ENCODE measurements around the gene F12. TPM values are rescaled to one million over a fixed set of nuclear protein-coding genes. Genes with fewer than 3 reads are reported as not detected.

Gene F12
- total RNA-seq, 4 donors from 2014 or later = 0.51 to 2.0 (median 0.98) TPM; not detected in 1

DNA sequence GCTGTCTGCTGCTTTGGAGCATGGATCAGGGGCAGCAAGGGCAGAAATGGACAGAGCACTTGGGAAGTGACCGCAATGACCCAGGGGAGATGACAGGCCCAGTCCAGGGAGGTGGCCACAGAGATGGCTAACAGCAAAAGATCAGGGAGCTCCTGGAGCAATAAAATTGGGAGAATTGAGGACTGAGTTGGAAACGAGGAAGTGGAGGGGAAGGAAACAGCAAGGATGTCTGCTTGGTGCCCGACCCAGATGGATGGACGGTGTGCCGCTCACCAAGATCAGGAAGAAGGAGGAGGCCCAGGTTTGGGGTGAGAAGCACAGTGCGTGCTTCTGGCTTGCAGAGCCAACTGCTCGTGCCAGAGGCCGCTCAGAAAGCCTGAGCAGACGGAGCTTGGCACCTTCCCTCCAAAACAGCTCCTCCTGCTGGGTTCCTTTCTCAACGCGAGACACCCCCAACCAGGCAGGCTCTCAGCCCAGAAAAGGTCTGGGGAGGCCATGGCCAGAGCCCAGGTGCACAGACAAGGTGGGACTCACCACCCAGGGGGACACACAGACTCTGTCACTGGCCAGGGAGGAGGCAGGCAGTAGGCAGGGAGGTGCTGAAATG lies 26.8 kb downstream of the F12 start:
- TF ChIP-seq, protein P1, sequence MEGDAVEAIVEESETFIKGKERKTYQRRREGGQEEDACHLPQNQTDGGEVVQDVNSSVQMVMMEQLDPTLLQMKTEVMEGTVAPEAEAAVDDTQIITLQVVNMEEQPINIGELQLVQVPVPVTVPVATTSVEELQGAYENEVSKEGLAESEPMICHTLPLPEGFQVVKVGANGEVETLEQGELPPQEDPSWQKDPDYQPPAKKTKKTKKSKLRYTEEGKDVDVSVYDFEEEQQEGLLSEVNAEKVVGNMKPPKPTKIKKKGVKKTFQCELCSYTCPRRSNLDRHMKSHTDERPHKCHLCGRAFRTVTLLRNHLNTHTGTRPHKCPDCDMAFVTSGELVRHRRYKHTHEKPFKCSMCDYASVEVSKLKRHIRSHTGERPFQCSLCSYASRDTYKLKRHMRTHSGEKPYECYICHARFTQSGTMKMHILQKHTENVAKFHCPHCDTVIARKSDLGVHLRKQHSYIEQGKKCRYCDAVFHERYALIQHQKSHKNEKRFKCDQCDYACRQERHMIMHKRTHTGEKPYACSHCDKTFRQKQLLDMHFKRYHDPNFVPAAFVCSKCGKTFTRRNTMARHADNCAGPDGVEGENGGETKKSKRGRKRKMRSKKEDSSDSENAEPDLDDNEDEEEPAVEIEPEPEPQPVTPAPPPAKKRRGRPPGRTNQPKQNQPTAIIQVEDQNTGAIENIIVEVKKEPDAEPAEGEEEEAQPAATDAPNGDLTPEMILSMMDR (IDR thresholded peaks at IDR 0.05; ENCODE audit: low read depth) = no peak

DNA sequence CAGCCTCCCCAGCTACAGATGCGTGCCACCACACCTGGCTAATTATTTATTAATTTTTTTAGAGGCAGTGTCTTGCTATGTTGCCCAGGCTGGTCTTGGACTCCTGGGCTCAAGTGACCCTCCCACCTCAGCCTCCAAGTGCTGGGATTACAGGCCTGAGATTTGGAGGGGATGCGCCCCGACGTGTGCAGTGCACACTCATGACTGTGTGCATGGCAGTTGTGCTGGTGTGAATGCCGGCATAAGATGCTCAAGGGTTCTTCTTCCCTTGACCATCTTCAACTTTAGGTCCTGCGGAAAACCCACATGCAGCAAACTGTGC lies 28.6 kb downstream of the F12 start:
- TF ChIP-seq, protein P1 (IDR thresholded peaks at IDR 0.05; ENCODE audit: low read depth) = no peak

DNA sequence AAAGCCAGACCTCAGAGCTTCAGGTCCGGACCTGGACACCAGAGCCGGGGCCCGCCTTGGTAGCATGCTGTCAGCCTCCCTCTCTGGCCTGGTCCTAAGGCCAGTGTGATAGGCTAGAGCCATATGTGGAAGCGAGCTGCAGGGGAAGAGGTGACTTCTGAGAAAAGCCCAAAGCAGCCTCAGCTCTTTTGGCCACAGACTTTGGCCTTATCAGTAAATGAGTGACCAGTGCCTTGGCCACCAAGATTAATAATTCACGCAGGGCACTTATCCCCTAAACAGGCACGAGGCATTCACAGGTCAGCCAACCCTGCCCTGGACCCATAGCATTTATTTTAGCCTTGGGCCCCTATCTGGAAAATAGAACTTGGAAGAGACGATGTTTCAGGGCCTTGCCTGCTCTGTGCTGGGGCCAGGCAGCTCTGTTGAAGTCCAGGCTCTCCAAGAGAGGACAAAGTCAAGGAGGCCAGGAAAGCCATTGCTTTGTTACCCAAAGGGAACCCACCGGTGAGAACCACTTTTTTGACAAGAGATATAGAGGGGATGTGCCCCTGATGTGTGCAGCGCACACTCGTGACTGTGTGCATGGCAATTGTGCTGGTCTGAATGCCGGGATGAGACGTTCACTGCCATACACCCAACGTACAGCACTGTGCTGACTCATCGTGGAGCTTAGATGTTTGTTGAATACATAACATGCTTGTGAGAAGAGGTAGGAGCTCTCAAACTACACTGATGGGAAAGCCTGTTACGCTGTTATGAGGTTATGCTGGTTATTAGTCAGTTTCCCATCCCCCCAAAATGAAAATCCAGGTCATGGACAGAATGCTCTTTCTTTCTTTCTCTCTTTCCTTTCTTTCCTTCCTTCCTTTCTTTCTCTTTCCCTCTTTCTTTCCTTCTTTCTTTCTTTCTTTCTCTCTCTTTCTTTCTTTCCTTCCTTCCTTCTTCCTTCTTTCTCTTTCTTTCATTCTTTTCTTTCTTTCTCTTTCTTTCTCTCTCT lies 30.2 kb downstream of the F12 start:
- TF ChIP-seq, protein P1 (IDR thresholded peaks at IDR 0.05; ENCODE audit: low read depth) = no peak

DNA sequence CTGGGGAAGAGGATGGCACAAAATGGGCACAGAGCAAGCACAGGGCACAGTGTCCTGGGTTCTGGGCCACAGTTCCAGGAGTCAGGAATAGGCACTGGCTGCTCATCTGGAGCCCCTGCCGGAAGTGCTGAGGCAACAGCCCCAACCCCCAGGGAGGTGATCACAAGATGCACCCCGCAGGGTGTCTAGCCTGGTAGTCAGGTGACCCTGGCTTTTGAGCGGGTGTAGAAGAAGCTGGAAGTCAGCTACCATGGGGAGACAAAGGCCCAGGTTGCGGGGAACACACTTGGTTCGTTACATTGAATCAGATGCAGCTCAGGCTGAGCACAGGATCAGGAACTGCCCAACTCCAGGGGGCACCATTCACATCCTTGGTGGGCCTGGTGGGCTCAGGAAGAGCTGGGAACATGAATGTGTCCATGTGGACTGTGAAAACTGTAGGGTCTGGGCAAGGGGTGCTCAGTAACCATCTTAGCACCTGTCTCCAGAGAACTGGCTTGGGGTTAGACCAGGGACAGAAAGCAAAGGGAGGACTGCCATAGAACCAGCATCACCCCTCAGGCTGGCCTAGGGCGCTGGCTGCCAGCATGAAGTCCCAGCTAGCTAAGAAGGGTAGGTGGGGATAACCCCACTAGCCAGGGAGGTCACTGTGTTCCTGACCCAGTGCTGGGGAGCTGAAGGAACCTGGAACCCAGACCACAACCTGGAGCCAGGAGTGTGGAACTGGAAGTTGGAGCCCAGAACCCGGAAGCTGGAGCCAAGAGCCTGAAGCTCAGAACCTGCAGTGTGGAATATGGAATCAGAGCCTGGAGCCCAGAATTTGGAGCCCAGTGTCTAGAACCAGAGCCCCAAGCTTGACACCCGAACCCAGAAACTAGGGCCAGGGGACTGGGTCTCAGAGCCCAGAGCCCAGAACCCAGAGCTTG lies 31.2 kb downstream of the F12 start:
- TF ChIP-seq, protein P1 (IDR thresholded peaks at IDR 0.05; ENCODE audit: low read depth) = no peak

DNA sequence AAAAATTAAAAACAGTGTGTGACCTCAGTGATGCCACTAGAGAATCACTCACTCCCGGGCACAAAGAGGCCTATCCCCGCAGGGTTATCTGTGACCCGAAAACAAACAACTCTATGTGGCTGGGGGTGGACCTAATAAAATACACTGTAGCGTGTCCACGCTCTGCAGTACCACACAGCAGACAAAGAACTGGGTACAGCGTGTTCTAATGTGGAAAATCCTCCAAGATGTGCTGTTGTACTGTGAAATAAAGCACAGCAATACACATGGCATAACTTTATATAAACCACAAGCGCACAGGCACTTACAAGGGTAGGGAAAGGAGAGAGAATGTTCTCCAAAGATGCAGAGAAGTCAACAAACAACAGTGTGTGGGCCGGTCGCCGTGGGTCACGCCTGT lies 33.3 kb downstream of the F12 start:
- TF ChIP-seq, protein P1 (IDR thresholded peaks at IDR 0.05; ENCODE audit: low read depth) = no peak

DNA sequence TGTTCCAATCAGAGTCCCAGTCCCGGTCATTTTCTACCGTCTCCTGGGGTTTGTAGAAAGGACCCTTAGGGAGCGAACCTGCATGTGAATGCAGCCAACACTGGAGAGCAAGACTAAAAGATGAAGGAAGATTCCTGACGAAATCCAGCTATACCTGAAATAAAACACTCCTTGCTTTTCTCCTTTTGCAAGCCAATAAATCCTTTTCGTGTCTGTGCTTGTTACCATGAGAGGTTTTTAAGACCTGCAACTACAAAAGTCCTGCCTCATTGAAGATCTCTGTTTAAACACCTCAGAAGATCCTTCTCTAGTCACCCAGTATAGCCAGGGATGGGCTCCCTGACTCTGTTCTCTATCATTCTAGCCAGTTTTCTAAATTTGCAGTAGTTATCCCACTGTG lies 35.2 kb downstream of the F12 start:
- TF ChIP-seq, protein P1 (IDR thresholded peaks at IDR 0.05; ENCODE audit: low read depth) = no peak

Data from subcutaneous adipose tissue (tissue), 4 donors.